Loucy (cell line): ENCODE measurements around the gene PALLD.

Experiments
- CTCF ChIP-seq: fragments of 200-600 bp; sonication (generic); conservative IDR thresholded peaks from 2 replicates; pipeline ENCODE4 v1.5.1; 2014; ENCODE audit warnings: mild to moderate bottlenecking, antibody characterized with exemption, low read length
- EZH2phosphoT487 ChIP-seq: fragments of 200-600 bp; IDR thresholded peaks from 2 replicates; pipeline ENCODE4 v1.6.1; 2018; ENCODE audit warnings: antibody characterized with exemption, mild to moderate bottlenecking, moderate library complexity, borderline replicate concordance

- TF ChIP-seq CTCF (no peak), EZH2phosphoT487 (no peak)
Measured at GRCh38 chr4:168472920-168473319, 23.9 kb upstream of the PALLD start.
